Karpas-422 (cell line): Measurements from ENCODE around the gene GNAQ. TPM values are rescaled to one million over a fixed set of nuclear protein-coding genes. Genes with fewer than 3 reads are reported as not detected.
A peak's percentile ranks its signal among the peaks of the same experiment; 100 is the strongest.

Experiments used
- DNase-seq: peaks from one replicate; pipeline ENCODE4 v3.0.0-alpha.2; 2015
- H2AFZ ChIP-seq: fragments of 200-600 bp; sonication (generic); 2 replicates; pipeline ENCODE4 v1.6.1; 2014; ENCODE audit warnings: antibody characterized with exemption, low read length, mixed read lengths
- H3K27ac ChIP-seq: fragments of 200-600 bp; sonication (generic); 2 replicates; pipeline ENCODE4 v1.5.1; 2014; ENCODE audit warnings: mild to moderate bottlenecking, low read length, moderate library complexity
- H3K27me3 ChIP-seq: fragments of 200-600 bp; sonication (generic); 2 replicates; pipeline ENCODE4 v1.6.1; 2014; ENCODE audit warnings: low read length, mixed read lengths
- H3K36me3 ChIP-seq: fragments of 200-600 bp; sonication (generic); 2 replicates; pipeline ENCODE4 v1.6.1; 2014; ENCODE audit warnings: low read length, mixed read lengths; ENCODE audit not compliant: insufficient read depth
- H3K4me1 ChIP-seq: fragments of 200-600 bp; sonication (generic); 2 replicates; pipeline ENCODE4 v1.6.1; 2014; ENCODE audit warnings: mild to moderate bottlenecking, low read length, mixed read lengths
- H3K4me2 ChIP-seq: fragments of 200-600 bp; sonication (generic); 2 replicates; pipeline ENCODE4 v1.6.1; 2014; ENCODE audit warnings: low read length, low read depth, mild to moderate bottlenecking; ENCODE audit not compliant: poor library complexity, severe bottlenecking
- H3K4me3 ChIP-seq: fragments of 200-600 bp; sonication (generic); 2 replicates; pipeline ENCODE4 v1.5.1; 2014; ENCODE audit warnings: mild to moderate bottlenecking, antibody characterized with exemption, low read length, mixed read lengths
- H3K79me2 ChIP-seq: fragments of 200-600 bp; sonication (generic); 2 replicates; pipeline ENCODE4 v1.6.1; 2014; ENCODE audit warnings: mild to moderate bottlenecking, low read length, mixed read lengths
- H3K9ac ChIP-seq: fragments of 200-600 bp; sonication (generic); 2 replicates; pipeline ENCODE4 v1.6.0; 2014; ENCODE audit warnings: low read length
- H3K9me2 ChIP-seq: fragments of 200-600 bp; sonication (generic), shearing (Covaris generic); replicated peaks from 2 replicates; pipeline ENCODE4 v1.6.0; 2014; ENCODE audit warnings: mild to moderate bottlenecking, low read length, moderate library complexity; ENCODE audit not compliant: insufficient read depth
- H3K9me3 ChIP-seq: fragments of 300-700, 200-600 bp; sonication (generic); 2 replicates; pipeline ENCODE4 v1.6.1; 2014; ENCODE audit warnings: low read length, mixed read lengths
- H4K20me1 ChIP-seq: fragments of 200-600 bp; sonication (generic); 2 replicates; pipeline ENCODE4 v1.6.1; 2014; ENCODE audit warnings: mild to moderate bottlenecking, antibody characterized with exemption, low read length, low read depth; ENCODE audit not compliant: insufficient read depth
- total RNA-seq: library from RNA; depleted of rRNA; stranded (reverse); fragments of >200 nt; shearing (Covaris generic); gene quantifications from 2 replicates; pipeline ENCODE4 v1.2.3, GENCODE V29; 2014; ENCODE audit warnings: low replicate concordance

Gene GNAQ
- total RNA-seq, 1 experiment from 2014 or later = not detected

DNA sequence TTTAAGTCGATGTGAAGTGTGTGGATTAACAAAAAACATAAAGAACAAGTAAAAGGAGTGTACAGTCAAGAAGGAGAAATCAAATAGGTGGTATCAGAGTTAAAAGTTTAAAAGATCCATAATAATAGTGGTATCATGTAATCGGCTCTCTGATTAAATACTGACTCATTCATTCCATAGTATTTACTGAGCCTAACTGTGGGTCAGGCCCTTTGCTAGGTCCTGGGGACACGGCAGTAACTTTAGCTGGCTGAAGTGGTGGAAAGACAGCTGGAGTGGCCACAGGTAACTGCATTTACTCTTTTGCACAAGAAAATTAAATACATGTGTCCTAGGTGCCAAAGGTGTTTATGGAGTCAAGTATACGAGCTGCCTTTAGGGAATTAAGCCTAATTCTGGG lies 124.0 kb downstream of the GNAQ start:
- Histone ChIP-seq H3K4me1 (no peaks in the 10 kb centered on the region), H4K20me1 (no peaks in the 10 kb centered on the region), H2AFZ (no peak overlapping the region), H3K79me2 (no peaks in the 10 kb centered on the region), H3K36me3 (no peaks in the 10 kb centered on the region), H3K27me3 (no peaks in the 10 kb centered on the region), H3K4me2 (no peak overlapping the region), H3K9ac (no peak overlapping the region), H3K27ac (no peak overlapping the region), H3K9me3 (no peaks in the 10 kb centered on the region), H3K4me3 (no peak overlapping the region), H3K9me2 (no peaks in the 10 kb centered on the region)
- no peak for DNase-seq

DNA sequence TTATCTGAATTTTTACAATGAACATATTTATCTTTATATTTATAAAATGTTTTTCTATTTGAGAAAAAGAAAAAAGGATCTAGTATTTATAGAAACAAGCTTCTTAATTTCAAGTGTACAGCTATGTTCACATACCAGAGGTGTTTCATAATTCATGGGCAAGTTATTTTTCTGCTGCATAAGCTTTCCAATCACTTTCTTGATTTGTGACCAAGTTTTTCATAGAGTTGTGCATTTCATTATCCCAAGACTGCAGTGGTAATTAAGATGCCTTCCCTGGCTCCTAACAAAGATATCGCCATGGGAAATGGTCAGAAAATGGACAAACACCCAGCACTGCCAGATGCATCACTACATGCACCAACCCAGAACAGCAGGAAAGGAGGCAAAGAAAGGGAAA lies 124.6 kb downstream of the GNAQ start:
- Histone ChIP-seq H3K79me2 (no peaks in the 10 kb centered on the region), H2AFZ (no peak overlapping the region), H3K9ac (no peak overlapping the region), H3K27me3 (no peaks in the 10 kb centered on the region), H3K9me3 (no peaks in the 10 kb centered on the region), H3K36me3 (no peaks in the 10 kb centered on the region), H3K4me3 (no peak overlapping the region), H3K4me2 (no peak overlapping the region), H3K9me2 (no peaks in the 10 kb centered on the region), H3K27ac (no peak overlapping the region), H4K20me1 (no peaks in the 10 kb centered on the region), H3K4me1 (no peaks in the 10 kb centered on the region)
- DNase-seq = no peak

DNA sequence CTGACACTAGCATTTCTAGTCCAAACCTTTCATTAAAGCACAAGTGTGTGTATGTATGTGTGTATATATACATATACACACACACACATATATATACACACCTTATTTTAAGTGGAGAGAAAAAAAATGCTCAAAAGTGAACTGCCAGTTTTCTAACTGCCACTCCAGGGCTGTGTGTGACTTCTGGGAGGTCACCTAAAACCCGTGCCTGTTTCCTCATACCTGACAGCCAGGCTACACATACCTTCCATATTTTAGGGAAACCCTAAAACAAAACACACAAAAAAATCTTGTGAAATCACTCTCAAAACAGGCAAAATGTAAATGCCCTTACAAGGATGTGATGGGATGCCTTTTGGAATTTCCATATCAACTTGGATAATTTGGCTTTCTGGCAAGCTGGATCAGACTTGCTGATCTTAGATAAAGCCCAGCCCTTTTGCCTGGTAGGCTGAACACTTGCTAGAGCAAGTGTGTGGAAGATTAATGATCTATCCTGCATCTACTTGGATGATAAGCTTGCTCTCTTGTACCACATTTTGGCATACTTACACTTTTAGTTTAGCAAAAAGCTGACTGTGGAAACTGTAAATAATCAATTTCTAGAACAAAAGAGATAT lies 127.8 kb downstream of the GNAQ start:
- H3K4me3 ChIP-seq = no peak overlapping the region
- no peaks in the 10 kb centered on the region for H3K4me1 ChIP-seq
- H3K9me2 ChIP-seq = no peaks in the 10 kb centered on the region
- H3K27ac ChIP-seq = no peak overlapping the region
- no peaks in the 10 kb centered on the region for H3K36me3 ChIP-seq
- no peak overlapping the region for H3K9ac ChIP-seq
- no peaks in the 10 kb centered on the region for H4K20me1 ChIP-seq
- no peaks in the 10 kb centered on the region for H3K27me3 ChIP-seq
- DNase-seq = no peak
- H2AFZ ChIP-seq = no peak overlapping the region
- H3K4me2 ChIP-seq = no peak overlapping the region
- H3K9me3 ChIP-seq = no peaks in the 10 kb centered on the region
- no peaks in the 10 kb centered on the region for H3K79me2 ChIP-seq

- no peaks in the 10 kb centered on the region for H4K20me1 ChIP-seq
- H3K79me2 ChIP-seq = no peaks in the 10 kb centered on the region
- H3K36me3 ChIP-seq = no peaks in the 10 kb centered on the region
- H3K9me2 ChIP-seq = no peaks in the 10 kb centered on the region
- H3K9ac ChIP-seq = no peak overlapping the region
- no peaks in the 10 kb centered on the region for H3K9me3 ChIP-seq
- DNase-seq = no peak
- H3K4me2 ChIP-seq = no peak overlapping the region
- H3K4me1 ChIP-seq = no peaks in the 10 kb centered on the region
- no peak overlapping the region for H3K27ac ChIP-seq
- no peaks in the 10 kb centered on the region for H3K27me3 ChIP-seq
- no peak overlapping the region for H2AFZ ChIP-seq
- H3K4me3 ChIP-seq = no peak overlapping the region
These were observed 129.8 kb downstream of the GNAQ start for GRCh38 chr9:77901771-77902170.

GRCh38 chr9:77901018-77901417 lies 130.6 kb downstream of the GNAQ start:
- no peaks in the 10 kb centered on the region for H3K4me1 ChIP-seq
- no peak overlapping the region for H3K27ac ChIP-seq
- H3K9ac ChIP-seq = no peak overlapping the region
- H3K4me3 ChIP-seq = no peak overlapping the region
- no peaks in the 10 kb centered on the region for H3K27me3 ChIP-seq
- H3K9me3 ChIP-seq = no peaks in the 10 kb centered on the region
- no peaks in the 10 kb centered on the region for H3K36me3 ChIP-seq
- no peak for DNase-seq
- H3K79me2 ChIP-seq = no peaks in the 10 kb centered on the region
- H3K4me2 ChIP-seq = no peak overlapping the region
- no peaks in the 10 kb centered on the region for H3K9me2 ChIP-seq
- no peak overlapping the region for H2AFZ ChIP-seq
- H4K20me1 ChIP-seq = no peaks in the 10 kb centered on the region

DNA sequence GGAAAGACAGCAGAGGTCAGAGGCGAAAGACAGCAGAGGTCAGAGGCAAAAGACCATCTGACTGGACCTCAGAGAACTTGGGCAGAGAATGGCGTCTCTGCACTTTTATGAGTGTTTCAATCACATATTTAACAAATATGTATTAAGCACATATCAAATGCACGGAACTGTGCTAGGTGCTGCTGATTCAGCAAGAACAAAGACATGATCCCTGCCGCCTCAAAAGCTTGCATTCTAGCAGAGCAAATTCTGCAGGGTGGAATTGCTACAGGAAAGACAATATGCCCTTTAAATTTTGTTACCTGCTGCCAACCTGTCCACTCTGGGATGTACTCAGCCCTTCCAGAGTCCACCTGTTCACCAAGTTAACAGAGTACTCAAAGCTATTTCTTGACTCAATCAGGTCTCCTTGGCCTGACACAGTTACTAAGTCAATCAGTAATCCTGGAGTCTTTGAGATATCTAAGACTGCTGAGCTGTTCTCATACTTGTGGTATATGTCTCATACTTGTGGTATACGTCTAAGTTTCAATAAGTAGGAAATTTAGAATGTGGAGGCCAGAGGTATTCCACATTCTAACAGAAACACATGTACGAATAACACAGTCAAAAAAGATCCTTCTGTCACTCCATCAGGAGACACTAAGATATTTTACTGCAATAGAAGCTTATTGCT lies 131.8 kb downstream of the GNAQ start:
- no peak overlapping the region for H3K4me3 ChIP-seq
- H3K36me3 ChIP-seq = no peaks in the 10 kb centered on the region
- H3K9me3 ChIP-seq = no peaks in the 10 kb centered on the region
- no peaks in the 10 kb centered on the region for H3K79me2 ChIP-seq
- no peaks in the 10 kb centered on the region for H4K20me1 ChIP-seq
- H3K4me2 ChIP-seq = no peak overlapping the region
- no peak for DNase-seq
- no peaks in the 10 kb centered on the region for H3K4me1 ChIP-seq
- H3K9me2 ChIP-seq = no peaks in the 10 kb centered on the region
- no peak overlapping the region for H3K9ac ChIP-seq
- no peaks in the 10 kb centered on the region for H3K27me3 ChIP-seq
- H2AFZ ChIP-seq = no peak overlapping the region
- H3K27ac ChIP-seq = no peak overlapping the region

GRCh38 chr9:77898864-77899263 lies 132.7 kb downstream of the GNAQ start:
- Histone ChIP-seq H3K4me3 (no peak overlapping the region), H3K36me3 (no peaks in the 10 kb centered on the region), H3K4me2 (no peak overlapping the region), H3K79me2 (no peaks in the 10 kb centered on the region), H3K9me2 (no peaks in the 10 kb centered on the region), H3K4me1 (no peaks in the 10 kb centered on the region), H3K27me3 (no peaks in the 10 kb centered on the region), H4K20me1 (no peaks in the 10 kb centered on the region), H3K9me3 (no peaks in the 10 kb centered on the region), H3K9ac (no peak overlapping the region), H2AFZ (no peak overlapping the region), H3K27ac (no peak overlapping the region)
- no peak for DNase-seq

DNA sequence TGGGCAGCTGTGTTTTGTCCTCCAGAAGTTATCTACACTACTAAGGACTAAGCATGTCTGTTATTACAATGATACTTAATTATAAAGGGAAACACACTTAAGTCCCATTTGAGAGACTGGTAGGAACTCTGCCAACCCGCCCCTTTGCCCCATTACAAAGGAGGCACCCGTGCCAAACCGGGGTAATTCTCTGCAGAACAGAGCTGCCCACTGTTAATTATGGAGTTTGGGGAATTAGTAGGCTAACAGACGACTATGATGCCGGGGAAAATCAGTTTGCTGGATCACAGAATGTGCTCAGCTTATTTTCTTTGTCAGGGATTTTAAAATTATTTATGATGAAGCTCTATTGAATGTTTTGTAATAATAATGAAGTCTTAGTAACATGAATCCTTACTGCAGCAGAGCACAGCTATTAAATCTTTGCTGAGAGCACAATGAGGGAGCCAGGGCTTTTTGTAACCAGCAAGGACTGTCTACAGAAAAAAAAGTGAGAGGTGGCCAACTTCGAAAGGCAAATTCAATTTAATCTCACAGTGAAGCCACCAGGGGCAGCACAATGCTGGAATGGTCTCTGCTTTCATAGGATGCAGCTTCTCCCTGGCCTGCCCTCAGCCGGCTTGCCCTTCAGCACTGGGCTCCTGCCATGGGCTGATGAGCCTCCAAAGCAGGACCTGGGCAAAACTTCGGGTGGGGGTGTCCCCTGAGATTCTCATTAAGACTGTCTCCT lies 134.5 kb downstream of the GNAQ start:
- peak; percentile 47 for DNase-seq
- Histone ChIP-seq H3K79me2 (no peaks in the 10 kb centered on the region), H2AFZ (no peak overlapping the region)

More for the DNA sequence above, 134.5 kb downstream of the GNAQ start:
- no peaks in the 10 kb centered on the region for H3K9me3 ChIP-seq
- no peaks in the 10 kb centered on the region for H3K27me3 ChIP-seq
- no peak overlapping the region for H3K9ac ChIP-seq
- H3K36me3 ChIP-seq = no peaks in the 10 kb centered on the region
- H3K4me2 ChIP-seq = no peak overlapping the region
- H4K20me1 ChIP-seq = no peaks in the 10 kb centered on the region
- no peaks in the 10 kb centered on the region for H3K9me2 ChIP-seq
- H3K4me1 ChIP-seq = no peaks in the 10 kb centered on the region
- no peak overlapping the region for H3K27ac ChIP-seq
- H3K4me3 ChIP-seq = no peak overlapping the region
